GM19438 (cell line): ENCODE measurements around the gene RETNLB.

ENCODE experiments used
- ATAC-seq: cut with Tn5 transposase; IDR thresholded peaks from one replicate; pipeline ENCODE4 v1.9.1; 2021; ENCODE audit warnings: low read depth; ENCODE audit not compliant: unreplicated experiment

Gene RETNLB

DNA sequence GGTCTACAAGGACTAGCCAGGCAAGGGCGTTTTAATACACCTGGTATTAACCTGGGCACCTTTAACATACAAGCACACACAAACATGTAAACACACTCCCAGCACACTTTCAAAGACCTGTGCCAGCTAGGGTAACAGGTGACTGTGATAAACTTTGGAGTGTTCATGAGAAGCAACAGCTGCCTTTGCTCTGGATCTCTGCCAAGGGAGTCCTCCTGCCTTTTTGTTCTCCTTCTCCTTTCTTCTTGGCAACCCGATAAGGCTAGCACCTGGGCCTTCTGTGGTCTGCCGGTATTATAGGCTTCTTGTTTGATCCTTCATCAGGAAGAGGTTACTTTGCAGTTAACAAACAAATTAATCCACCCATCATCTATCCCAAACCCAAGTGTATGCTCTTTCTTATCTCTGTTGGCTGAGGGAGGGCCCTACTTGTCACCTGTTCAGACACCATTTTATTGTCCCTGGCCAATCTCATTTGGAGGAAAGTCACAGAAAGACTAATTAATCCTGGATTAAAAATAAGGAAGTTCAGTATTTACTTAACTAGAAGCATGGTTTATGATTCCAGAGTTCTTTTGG lies at the start of gene RETNLB:
Gene RETNLB (minus strand): TSS at position 7 of the 579 bp plus-strand sequence. CDS start 225 bp downstream, outside the sequence.
- ATAC-seq, result no peak

DNA sequence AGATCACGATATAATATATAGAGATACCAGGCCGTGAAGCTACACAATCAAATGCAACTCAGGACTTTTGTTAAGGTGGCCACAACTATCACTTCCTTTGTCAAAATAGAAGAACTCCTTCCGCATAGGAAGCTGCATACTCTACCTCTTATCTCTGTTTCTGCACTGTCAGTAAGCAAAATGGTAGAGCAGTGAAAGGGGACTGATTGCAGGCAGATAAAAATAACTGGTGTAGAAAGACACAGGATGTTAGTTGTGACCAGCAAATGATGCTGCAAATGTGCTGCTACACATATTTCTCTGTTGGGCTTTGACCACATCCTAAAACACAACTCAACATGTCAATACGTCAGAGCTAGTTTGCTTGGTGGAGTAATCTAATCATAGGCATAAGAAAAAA lies 49.1 kb upstream of the RETNLB start:
- no peak for ATAC-seq

DNA sequence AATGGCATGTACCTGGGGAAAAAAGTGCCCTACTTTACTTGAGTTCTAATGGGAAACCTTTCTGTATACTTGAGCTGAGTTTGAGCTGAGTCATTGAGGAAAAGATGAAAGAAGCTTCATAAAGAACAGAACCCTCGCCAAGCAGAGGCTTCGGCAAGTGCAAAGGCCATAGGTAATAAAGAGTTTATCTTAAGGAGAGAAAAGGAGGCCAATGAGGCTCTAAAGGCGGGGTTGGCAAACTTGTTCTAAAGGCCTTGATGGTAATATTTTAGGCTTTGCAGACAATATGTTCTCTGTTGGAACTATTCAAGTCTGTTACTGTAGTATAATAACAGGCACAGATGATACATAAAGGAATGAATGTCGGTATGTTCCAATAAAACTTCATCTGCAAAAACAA lies 47.8 kb upstream of the RETNLB start:
- no peak for ATAC-seq

DNA sequence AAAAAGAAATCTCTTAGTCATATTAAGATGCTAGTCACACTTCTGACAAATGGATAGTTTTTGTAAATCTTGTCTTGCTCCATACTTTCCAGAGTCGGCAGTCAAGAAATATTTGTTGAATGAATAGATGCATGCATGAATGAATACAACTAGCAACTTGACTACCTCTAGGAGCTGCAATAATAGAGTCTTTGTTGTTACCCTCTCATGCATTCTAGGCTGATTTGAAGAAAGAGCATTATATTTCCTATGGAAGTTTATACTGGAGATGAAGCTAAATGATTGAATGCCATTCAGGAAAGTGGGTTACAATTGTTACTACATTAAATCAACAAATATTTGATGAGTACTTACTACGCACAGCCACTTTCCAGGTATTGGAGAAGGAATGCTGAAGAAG lies 47.2 kb upstream of the RETNLB start:
- ATAC-seq, result no peak

DNA sequence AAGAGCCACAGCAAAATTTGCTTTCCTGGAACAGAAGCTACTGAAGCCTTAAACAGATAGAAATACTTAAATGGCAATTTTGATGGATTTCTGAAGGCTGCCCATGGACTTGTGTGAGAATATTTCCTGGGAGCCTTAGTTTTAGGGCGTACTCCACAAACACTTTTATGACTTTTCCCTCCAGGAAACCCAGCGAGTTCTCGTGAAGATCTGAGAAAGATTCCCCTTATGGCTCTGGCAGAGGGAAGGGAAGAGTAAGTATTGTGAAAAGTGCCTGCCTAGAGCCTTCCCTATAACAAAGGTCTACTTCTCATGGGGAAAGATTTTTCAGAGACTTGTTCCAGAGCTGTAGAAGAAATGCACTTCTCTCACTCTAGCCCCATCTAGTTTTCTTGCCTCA lies 34.3 kb upstream of the RETNLB start:
- no peak for ATAC-seq

- no peak for ATAC-seq
Observed at GRCh38 chr3:108780235-108780634, 23.0 kb upstream of the RETNLB start.

DNA sequence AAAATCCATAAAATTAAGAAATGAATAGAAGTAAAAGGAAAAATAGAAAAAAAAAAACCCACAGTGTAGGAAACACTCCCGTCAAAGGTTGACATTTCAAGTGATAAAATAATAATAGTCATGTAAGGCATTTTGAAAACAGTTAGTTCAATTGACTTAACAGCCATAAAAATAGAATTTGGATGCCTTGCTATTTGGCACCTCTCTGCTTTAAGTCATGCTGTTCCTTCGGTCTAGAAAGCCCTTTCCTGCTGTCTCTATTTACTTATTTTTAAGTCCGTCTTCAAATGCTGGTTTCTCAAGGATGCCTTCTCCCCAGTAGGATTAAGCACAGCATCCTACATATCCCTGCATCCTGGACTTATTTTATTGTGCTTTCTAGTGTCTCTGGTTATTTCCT lies 22.3 kb upstream of the RETNLB start:
- no peak for ATAC-seq

DNA sequence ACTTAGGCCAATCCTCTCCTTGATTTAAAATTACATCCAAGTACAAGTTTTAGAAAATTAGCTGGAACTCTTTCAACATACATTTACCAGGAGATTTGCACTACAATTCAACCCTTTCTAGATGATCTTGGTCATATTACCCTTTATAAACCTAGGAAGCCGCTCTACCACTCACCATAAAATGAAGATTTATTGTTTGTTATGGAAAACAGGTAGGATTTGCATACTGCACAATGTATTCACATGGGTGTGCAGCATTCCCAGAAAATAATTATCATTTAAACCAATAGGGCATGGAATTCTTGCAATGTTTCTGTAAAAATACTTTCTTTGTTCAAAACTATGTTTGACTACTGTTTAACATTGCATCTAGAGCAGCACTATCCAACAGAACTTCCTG lies 18.4 kb upstream of the RETNLB start:
- no peak for ATAC-seq

DNA sequence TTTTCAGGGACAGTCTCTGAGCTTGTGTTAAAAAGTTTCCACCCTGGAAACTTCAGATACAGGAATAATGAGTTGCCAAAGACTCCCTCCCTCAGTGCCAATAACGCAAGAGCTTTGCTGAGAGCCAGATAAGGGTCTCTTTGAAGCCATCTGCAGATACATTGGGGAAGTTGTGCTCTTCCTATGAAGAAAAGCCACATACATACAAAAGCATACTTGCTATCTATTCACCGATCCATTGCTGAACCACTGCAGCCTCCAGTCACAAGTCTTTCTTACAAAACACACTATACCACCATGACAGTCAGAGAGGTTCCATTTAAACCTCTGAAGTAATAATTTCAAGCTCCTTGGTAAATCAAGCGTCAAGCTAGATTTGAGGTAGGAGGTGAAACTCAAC lies 10.0 kb upstream of the RETNLB start:
- no peak for ATAC-seq

GRCh38 chr3:108755686-108756085 lies 1.5 kb downstream of the RETNLB start:
- no peak for ATAC-seq

DNA sequence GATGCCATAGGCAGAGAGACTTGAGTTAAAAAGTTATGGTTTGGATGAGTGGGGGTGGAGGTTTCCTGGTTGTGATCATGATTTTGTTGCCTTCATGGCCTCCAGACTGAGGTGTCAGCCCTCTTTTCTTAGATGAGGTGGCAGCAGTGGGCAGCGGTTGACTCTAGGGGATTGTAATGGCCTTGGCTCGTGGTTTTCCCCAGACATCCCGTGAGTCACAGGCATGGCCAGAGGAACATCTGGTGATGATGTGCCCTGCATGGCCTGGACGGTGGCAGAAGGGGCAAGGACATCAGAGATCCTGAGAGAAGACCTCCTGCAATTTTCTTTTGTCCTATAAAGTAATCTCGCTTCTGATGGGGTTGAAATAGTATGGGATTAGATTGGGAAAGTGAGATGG lies 12.4 kb downstream of the RETNLB start:
- no peak for ATAC-seq

GRCh38 chr3:108742929-108743328 lies 14.3 kb downstream of the RETNLB start:
- no peak for ATAC-seq

DNA sequence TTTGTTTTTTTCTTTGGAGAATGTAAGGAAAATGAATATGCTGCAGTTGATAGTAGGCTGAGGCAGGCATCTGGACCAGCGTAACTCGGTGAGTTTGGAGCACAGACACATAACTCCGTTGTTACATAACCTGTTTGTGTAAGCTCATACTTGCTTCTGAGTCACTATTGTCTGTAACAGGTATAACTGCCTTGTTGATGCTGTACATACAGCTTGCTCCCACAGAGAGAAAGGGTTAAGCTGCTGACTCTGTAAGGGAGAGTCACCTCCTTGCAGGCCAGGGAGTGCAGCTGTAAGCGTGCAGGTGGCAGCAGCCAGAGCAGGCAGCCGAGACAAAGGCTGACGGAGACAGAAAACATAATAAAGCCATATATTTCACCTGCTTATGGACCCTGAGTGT lies 20.4 kb downstream of the RETNLB start:
- no peak for ATAC-seq

DNA sequence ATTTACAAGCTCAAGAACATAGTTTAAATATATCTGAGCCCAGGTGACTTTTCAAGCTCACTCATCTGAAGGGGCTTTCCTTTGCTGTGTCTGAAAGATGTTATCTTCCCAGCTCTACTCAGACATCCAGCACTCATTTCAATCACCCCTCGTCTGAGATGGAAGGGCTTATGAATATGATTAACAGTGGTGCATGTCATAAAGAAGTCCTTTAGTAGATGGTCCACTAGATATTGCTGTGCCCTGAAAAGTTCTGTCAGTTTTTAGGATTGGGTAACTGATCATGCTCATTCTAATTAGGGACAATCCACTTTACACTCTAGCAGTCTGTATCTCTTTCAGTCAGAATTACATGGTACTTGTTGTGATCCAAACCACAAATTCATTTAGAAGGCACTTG lies 28.3 kb downstream of the RETNLB start:
- no peak for ATAC-seq

GRCh38 chr3:108728105-108728504 lies 29.1 kb downstream of the RETNLB start:
- no peak for ATAC-seq

DNA sequence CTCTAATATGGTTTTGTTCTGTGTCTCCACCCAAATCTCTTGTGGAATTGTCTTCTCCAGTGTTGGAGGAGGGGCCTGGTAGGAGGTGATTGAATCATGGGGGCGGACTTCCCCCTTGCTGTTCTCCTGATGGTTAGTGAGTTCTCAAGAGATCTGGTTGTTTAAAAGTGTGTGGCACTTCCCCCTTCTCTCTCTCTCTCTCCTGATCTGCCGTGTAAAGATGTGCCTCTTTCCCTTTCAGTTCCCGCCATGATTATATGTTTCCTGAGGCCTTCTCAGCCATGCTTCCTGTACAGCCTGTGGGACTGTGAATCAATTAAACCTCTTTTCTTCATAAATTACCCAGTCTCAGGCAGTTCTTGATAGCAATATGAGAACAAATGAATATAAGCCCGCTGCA lies 33.1 kb downstream of the RETNLB start:
- no peak for ATAC-seq

GRCh38 chr3:108722724-108723123 lies 34.5 kb downstream of the RETNLB start:
- no peak for ATAC-seq

DNA sequence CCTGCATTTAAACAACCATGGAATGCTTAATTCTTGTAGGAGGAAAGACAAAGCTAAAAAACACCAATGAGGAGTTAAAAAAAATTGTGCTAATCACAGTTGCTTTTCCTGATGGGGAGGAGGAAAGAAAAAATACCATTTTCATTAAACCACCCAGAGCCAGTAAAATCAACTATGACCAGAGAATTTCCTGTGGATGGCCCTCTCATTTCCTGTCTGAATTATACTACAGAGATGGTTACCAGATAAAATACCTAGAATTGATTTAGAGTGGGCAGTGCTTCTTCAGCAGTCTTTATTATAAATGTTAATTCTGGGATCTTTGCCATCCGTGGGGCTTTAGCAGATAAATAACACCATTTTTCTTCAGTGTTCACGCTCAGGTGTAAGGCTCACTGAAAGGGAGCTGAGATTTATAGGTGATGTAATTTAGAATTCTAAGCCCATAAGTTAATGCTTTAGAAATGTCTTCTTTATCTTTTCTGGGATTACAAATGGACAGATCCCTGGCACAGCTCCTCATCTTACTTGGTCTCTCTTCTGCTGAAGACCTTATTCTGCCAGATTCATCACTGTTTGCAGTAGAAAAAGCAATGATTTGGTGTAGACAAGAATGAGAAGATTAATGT lies 37.9 kb downstream of the RETNLB start:
- no peak for ATAC-seq

- no peak for ATAC-seq
Observed at GRCh38 chr3:108718454-108718853, 38.8 kb downstream of the RETNLB start.

DNA sequence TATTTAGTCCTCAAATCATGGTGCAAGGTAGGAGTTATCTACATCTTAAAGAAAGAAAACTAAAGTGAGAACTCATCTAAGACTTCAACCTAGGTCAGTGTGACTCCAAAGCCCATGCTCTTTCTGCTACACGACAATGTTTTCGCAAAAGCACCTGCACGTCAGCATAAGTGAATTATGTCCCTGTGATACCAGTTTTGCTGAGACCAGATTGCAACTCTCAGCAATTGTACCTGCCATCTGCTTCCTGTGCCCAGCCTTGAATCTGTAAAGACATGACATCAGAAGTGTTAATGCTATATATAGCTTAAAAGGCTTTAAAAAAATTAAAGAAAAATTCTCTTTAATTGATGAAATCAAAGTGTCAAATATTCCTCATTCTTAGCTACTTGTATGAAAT lies 43.4 kb downstream of the RETNLB start:
- ATAC-seq, result no peak

DNA sequence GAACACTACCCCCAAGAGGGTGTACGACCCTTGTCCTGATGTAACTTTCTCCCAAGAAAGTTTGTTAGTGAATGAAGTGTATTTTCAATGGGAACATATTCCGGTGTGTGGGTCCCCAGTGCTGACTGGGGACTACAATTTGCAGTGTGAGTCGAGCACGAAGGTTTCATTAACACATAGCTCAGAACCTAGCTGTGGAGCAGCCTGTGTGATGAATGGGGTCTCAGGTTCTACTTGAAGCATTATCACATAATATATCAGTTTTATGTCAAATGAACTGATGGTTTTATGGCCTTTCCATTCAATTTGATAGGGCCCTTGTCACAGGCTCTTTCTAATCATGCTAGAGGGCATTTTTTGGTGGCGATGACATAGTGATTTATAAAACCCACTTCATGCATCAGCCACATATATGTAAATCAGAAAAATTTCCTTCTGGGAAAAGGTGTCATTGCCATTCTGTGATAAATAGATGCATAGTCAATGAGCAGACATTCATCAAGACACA lies 44.1 kb downstream of the RETNLB start:
- ATAC-seq, result no peak
